G401 (cell line): ENCODE data around the gene KCNJ15. TPM values are rescaled to one million over a fixed set of nuclear protein-coding genes. Genes with fewer than 3 reads are reported as not detected.

ENCODE experiments used
- DNase-seq: peaks from one replicate; pipeline ENCODE4 v3.0.0-alpha.2; 2015; ENCODE audit warnings: low spot score
- in situ Hi-C: cut with HindIII; loops from 2 replicates; pipeline ENCODE4 v1.10.0; 2016; ENCODE audit warnings: low sequenced_read_pairs, mixed read lengths
- total RNA-seq: library from RNA; depleted of rRNA; stranded (reverse); fragments of >200 nt; shearing (Covaris generic); gene quantifications from 2 replicates; pipeline ENCODE4 v1.2.3, GENCODE V29; 2014

KCNJ15 gene
- total RNA-seq, 1 experiment from 2014 or later = not detected

DNA sequence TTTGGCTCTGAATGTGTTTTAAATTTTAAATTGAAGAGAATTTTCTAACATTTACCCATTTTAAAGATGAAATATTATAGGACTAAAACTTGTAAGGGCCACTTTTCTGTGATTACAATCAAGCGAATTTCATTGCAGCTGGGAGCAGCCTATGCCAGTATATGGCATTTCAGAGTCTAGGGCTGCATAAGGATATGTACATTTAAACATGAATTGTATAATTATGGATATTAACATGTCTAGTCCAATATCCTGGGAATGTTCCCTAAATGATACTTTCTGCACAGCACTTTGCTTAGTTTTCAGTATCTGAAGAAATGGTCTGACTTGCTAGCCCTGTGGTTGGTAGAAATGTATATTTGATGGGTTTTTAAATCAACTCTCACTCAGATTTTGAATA, 8.4 kb downstream of the KCNJ15 start:
- no peak for DNase-seq
- in situ Hi-C loops = no loop called here

- in situ Hi-C loops = no loop called here
- no peak for DNase-seq
These were observed 9.9 kb downstream of the KCNJ15 start for GRCh38 chr21:38266732-38267131.

- in situ Hi-C loops = no loop called here
- DNase-seq = no peak
These were observed 10.5 kb downstream of the KCNJ15 start for GRCh38 chr21:38267136-38267755.

- in situ Hi-C loops = no loop called here
- no peak for DNase-seq
These were observed 11.4 kb downstream of the KCNJ15 start for GRCh38 chr21:38267991-38268863.

DNA sequence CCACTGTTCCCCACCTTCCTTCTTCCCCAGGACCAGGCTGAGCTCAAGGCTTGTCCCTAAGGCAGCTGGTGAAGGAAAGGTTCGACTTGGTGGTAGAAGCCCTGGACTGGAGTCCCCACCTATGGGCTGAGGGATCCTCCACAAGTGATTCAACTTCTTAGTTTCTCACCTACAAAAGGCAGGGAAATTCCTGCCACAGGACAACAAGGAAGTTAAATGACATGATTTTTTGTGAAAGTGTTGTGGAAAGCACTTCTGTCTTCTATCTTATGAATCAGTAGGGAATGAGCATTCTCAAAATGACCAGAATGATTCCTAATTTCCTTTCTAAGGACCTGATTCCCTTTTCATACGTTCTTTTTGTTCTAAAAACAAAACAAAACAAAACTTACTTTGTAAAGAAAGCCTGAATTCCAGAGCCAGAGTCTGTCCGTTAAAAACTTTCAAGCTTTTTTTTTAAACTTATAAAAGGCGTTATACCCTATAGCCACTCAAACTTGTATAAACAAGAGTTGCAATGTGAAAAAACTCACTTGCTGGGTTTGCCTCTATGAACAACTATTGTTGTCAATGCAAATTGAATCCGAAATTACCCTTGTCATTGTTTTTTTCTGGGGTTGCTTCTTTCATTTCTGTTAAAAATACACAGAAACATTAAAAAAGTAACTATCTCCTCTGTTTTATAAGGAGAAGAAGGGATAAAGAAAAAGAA, 12.2 kb downstream of the KCNJ15 start:
- DNase-seq = no peak
- in situ Hi-C loops = no loop called here

GRCh38 chr21:38269576-38269936, 12.8 kb downstream of the KCNJ15 start:
- in situ Hi-C loops = no loop called here

DNA sequence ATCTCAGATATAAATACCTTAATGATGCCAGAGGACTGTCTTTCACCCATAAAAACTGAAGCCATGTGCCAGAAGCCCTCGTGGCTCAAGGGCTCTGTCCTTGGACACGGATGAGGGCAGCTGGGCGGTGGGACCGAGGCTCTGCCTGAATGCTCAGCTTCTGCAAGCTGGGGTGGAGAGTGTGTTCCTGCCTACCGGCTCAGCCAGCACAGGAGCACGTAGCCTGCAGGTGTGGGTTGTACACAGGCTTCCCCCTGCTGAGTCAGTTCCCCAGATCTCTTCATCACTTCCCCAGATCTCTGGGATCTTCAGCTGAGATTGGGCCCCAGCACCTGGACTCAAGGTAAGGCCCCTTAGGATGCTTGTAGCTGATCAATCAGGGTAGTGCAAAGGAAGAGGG, 15.4 kb downstream of the KCNJ15 start:
- in situ Hi-C loops = no loop called here
- no peak for DNase-seq

More at GRCh38 chr21:38269576-38269936, 12.8 kb downstream of the KCNJ15 start:
- DNase-seq = no peak

DNA sequence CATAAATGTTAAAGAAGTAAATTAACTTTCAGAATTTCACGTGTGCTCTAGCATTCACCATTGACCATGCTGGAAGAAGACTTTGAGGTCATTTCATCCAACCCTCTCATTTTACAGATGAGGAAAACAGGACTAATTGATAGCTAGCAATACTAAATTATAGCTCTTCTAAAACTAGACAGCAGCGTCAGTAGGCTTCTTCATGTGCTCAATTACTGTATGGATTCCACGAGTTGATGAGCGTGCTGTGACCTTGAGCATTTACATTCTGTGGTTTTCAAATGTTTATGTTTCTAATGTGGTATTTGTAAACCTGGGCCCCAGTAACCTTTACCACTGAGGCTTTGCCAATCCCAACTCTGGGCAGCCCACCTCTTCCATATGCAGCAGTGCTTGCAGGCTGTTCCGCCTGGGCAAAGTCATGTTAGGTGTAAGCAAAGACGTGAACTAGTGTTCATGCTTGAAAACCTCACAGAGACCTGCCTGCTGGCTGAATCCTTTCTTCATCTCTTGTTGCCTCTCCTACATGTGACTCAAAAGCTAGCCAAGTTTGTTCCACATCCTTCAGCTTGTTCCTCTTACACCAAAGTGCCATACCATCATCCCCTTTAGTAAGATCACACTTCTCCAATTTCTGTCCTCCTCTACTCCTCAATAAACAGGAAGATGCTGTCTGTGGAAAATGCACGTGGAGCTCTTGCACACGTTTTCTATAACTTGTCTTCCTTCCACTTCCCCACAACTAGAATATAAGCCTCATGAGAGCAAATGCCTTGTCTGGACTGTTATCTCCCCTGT, 17.2 kb downstream of the KCNJ15 start:
- in situ Hi-C loops = no loop called here
- no peak for DNase-seq

DNA sequence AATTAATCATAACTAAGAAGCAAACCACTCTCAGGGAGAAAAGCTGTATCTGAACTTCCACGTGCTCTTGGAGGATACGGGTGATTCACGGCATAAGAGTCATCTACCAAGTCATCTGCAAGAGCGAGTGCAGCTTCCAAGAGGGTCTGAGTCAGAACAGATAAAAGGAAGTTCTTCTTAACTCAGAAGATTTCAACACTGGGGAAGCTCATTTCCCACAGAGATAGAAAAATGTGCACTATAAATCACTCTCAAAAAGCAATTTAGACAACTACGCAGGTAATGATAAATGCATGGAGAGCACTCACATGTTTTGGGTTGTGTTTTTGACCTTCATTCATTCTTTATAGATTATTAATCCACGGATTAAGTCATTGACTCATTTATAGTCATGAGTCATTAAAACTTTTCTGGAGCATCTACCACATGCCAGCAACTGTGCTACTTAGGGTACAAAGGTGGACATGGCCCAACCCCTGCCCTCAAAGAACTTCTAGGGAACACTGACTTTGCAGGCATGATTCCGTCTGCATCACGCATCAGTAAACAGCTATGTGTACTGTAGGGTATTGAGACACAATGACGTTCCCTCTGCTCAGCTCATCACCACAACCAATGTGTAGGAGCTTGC, 20.8 kb downstream of the KCNJ15 start:
- in situ Hi-C loops = no loop called here
- DNase-seq = no peak

DNA sequence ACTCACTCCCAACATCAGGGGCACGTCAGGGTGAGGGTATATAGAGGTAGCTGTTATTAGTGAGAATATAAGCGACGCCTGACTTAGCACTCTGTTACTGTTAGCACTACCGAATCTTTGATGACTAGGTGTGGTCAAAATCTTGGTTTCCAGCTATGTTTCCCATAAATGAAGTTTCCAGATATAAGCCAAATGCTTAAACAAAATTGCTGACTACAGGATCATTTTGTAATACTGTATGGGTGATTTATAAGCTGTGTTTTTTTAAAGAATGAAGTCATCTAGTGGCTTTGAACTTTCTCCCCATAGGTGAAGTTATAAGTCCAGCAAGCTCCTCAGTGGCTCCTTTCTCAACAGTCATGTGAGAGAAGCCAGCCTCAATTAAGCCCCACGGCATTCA, 23.7 kb downstream of the KCNJ15 start:
- in situ Hi-C loops = no loop called here

GRCh38 chr21:38280867-38281266, 24.1 kb downstream of the KCNJ15 start:
- in situ Hi-C loops = no loop called here
- DNase-seq = no peak

More for the DNA sequence above, 23.7 kb downstream of the KCNJ15 start:
- DNase-seq = no peak

- DNase-seq = no peak
- in situ Hi-C loops = no loop called here
These were observed 26.1 kb downstream of the KCNJ15 start for GRCh38 chr21:38282921-38283320.

DNA sequence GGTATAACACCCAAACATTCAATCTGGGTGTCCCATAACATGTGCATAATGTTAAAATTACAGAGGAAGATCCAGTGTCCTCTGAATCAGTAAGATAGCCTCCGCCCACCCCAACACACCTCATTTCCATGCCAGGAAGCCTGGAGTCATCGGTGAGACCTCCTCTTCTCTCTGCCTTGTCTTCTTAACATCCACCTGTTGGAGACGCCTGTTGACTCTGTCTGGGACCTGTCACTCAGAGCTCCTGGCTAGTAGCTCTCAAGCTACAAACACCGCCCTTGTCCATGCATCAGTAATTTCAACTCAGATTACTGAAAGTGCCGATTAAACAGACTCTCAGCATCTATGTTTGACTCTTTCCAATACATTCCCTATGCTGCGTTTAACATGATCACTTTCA, 27.4 kb downstream of the KCNJ15 start:
- no peak for DNase-seq
- in situ Hi-C loops = no loop called here

- DNase-seq = no peak
- in situ Hi-C loops = no loop called here
These were observed 30.1 kb downstream of the KCNJ15 start for GRCh38 chr21:38286739-38287471.

DNA sequence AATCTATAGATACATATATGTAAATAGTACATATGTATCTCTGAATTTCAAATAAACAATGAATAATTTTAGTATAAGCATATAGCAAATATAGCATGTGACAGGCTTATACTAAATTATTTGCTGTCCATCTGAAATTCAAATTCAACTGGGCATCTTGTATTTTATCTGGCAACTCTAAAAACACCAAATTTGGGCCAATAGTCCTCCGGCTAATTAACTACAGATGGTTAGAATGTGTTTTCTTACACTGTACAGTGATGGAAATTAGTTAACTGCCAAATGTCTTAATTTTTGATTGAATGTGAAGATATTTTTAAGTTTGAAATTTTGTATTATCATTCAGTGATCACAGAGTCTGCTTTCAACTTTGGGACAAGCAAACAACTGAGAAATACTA, 30.7 kb downstream of the KCNJ15 start:
- DNase-seq = no peak
- in situ Hi-C loops = no loop called here

DNA sequence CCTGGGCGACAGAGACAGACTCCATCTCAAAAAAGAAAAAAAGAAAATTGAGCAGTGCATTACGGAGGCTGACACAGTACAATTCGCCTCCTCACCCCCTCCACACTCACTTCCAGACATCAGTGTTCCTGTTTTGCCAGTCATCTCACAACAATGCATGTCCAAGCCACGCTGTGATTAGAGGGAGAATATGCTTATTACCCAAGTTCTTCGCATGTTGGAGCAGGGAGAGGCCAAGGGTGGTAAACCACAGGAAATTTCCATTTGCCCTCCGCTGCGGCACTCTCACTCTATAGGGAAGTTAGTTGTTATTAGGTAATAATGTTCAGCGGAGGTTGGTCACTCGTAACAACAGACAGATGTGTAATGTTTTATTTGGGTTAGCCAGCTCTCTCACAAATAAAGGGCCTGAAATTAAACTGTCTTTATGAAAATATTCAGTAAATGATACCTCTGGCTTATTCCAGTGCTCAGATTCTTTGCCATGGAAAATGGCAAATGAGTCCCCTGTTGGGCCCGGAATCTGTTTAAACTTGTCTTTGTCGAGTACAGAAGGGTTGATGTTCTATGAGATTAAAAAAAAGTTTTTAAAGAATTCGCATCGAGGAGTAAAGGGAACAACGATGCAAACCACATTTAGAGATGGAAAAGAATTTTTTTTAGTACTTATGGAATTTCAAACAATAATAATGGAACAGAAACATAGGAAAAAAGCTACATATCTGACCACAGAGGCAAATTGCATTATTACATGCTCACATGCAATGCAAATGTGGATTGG, 33.1 kb downstream of the KCNJ15 start:
- in situ Hi-C loops = no loop called here
- DNase-seq = no peak

GRCh38 chr21:38290809-38291208, 34.0 kb downstream of the KCNJ15 start:
- no peak for DNase-seq
- in situ Hi-C loops = no loop called here

DNA sequence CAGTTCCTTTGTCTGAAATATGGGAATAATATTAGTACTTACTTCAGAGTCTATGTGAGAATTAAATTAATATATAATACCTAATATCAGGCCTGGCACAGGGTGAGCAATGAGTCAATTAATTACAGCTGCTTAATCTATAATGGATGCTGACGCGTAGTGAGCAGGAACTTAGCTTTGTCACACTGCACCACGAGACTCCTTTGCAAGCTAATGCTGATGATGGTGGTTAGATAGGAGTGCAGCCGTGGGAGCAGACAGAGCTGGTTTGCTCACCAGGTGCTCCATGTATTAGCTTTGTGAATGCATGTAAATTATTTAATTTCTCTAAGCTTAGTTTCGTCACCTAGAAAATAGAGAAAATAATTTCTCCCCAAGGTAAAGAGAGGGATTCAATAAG, 35.1 kb downstream of the KCNJ15 start:
- in situ Hi-C loops = no loop called here
- DNase-seq = no peak
